Measurements from ENCODE around the gene TRAPPC2L.

The TRAPPC2L gene

GRCh38 chr16:88911946-88912310 lies 55.0 kb downstream of the TRAPPC2L start:
- DNase-seq = no peak
